MM.1S (cell line): Measurements from ENCODE around the gene PIP4K2A.

Experiments used
- DNase-seq: peaks from one replicate; pipeline ENCODE4 v3.0.0-alpha.2; 2015
- H2AFZ ChIP-seq: fragments of 300-600 bp; sonication (generic); 2 replicates; pipeline ENCODE4 v1.6.0; 2016; ENCODE audit warnings: antibody characterized with exemption, low read length
- H3F3A ChIP-seq: fragments of 300-600 bp; sonication (generic); 2 replicates; pipeline ENCODE4 v1.6.1; 2016; ENCODE audit warnings: mild to moderate bottlenecking, antibody characterized with exemption, low read length, moderate library complexity, mixed read lengths; ENCODE audit not compliant: insufficient read depth
- H3K27ac ChIP-seq: fragments of 300-600 bp; sonication (generic); 2 replicates; pipeline ENCODE4 v1.5.1; 2016; ENCODE audit warnings: mild to moderate bottlenecking, low read length
- H3K27me3 ChIP-seq: fragments of 300-600 bp; sonication (generic); replicated peaks from 2 replicates; pipeline ENCODE4 v1.6.0; 2016; ENCODE audit warnings: low read length; ENCODE audit not compliant: insufficient read depth
- H3K36me3 ChIP-seq: fragments of 300-600 bp; sonication (generic); replicated peaks from 2 replicates; pipeline ENCODE4 v1.6.1; 2016; ENCODE audit warnings: mild to moderate bottlenecking, low read length, mixed read lengths; ENCODE audit not compliant: insufficient read depth
- H3K4me1 ChIP-seq: fragments of 300-600 bp; sonication (generic); 2 replicates; pipeline ENCODE4 v1.6.1; 2016; ENCODE audit warnings: low read length, mixed read lengths
- H3K4me2 ChIP-seq: fragments of 300-600 bp; sonication (generic); 2 replicates; pipeline ENCODE4 v1.6.0; 2016; ENCODE audit warnings: low read depth, low read length
- H3K4me3 ChIP-seq: fragments of 300-600 bp; sonication (generic); 2 replicates; pipeline ENCODE4 v1.5.1; 2016; ENCODE audit warnings: low read length, mixed read lengths
- H3K79me2 ChIP-seq: fragments of 300-600 bp; sonication (generic); 2 replicates; pipeline ENCODE4 v1.6.1; 2016; ENCODE audit warnings: mixed run types, low read length, mixed read lengths
- H3K9ac ChIP-seq: fragments of 300-600 bp; sonication (generic); 2 replicates; pipeline ENCODE4 v1.6.1; 2016; ENCODE audit warnings: low read length, mixed read lengths
- H3K9me2 ChIP-seq: fragments of 300-600 bp; sonication (generic); replicated peaks from 2 replicates; pipeline ENCODE4 v1.6.1; 2016; ENCODE audit warnings: mild to moderate bottlenecking, low read length, mixed read lengths; ENCODE audit not compliant: insufficient read depth
- H3K9me3 ChIP-seq: fragments of 300-600 bp; sonication (generic); replicated peaks from 2 replicates; pipeline ENCODE4 v1.6.1; 2016; ENCODE audit warnings: mild to moderate bottlenecking, low read length, mixed read lengths; ENCODE audit not compliant: insufficient read depth
- H4K20me1 ChIP-seq: fragments of 300-600 bp; sonication (generic); 2 replicates; pipeline ENCODE4 v1.6.1; 2016; ENCODE audit warnings: mild to moderate bottlenecking, low read length, moderate library complexity, mixed read lengths; ENCODE audit not compliant: insufficient read depth
- CTCF ChIP-seq: fragments of 300-600 bp; sonication (generic); IDR thresholded peaks from 2 replicates; pipeline ENCODE4 v1.5.1; 2016; ENCODE audit warnings: antibody characterized with exemption, low read length, mixed read lengths
- EZH2 ChIP-seq: fragments of 300-600 bp; sonication (generic); optimal IDR thresholded peaks from 2 replicates; pipeline ENCODE3; 2017; ENCODE audit warnings: low read depth, mild to moderate bottlenecking, antibody characterized with exemption, low read length, mixed read lengths
- EZH2phosphoT487 ChIP-seq: fragments of 300-600 bp; sonication (generic); IDR thresholded peaks from 2 replicates; pipeline ENCODE4 v1.6.1; 2018; ENCODE audit warnings: antibody characterized with exemption, low read length

PIP4K2A gene

GRCh38 chr10:22551681-22552365, 162.6 kb downstream of the PIP4K2A start:
- H3K27me3 ChIP-seq: no peaks in the 10 kb centered on the region
- no peak for DNase-seq
- H3K36me3 ChIP-seq: no peaks in the 10 kb centered on the region; the same call in 1 of the 2 replicates
- no peak overlapping the region for H3K4me2 ChIP-seq
- H3K9me3 ChIP-seq: no peaks in the 10 kb centered on the region
- TF ChIP-seq EZH2: no peak
- TF ChIP-seq CTCF: no peak
- no peak for TF ChIP-seq EZH2phosphoT487
- H3K27ac ChIP-seq: no peak overlapping the region
- H2AFZ ChIP-seq: no peak overlapping the region
- no peak overlapping the region for H3K4me3 ChIP-seq
- H3F3A ChIP-seq: no peaks in the 10 kb centered on the region
- no peaks in the 10 kb centered on the region for H3K79me2 ChIP-seq
- no peaks in the 10 kb centered on the region for H3K9me2 ChIP-seq
- H4K20me1 ChIP-seq: no peaks in the 10 kb centered on the region
- no peak overlapping the region for H3K9ac ChIP-seq
- no peaks in the 10 kb centered on the region for H3K4me1 ChIP-seq

GRCh38 chr10:22550732-22551131, 163.6 kb downstream of the PIP4K2A start:
- H3K36me3 ChIP-seq: no peaks in the 10 kb centered on the region; the same call in 1 of the 2 replicates
- H3F3A ChIP-seq: no peaks in the 10 kb centered on the region
- H3K9me3 ChIP-seq: no peaks in the 10 kb centered on the region
- no peaks in the 10 kb centered on the region for H3K9me2 ChIP-seq
- H3K79me2 ChIP-seq: no peaks in the 10 kb centered on the region
- peak; percentile 10 for DNase-seq
- TF ChIP-seq EZH2phosphoT487: no peak
- TF ChIP-seq CTCF: peak; percentile 61
- no peak overlapping the region for H3K27ac ChIP-seq
- H3K4me2 ChIP-seq: no peak overlapping the region
- H3K4me1 ChIP-seq: no peaks in the 10 kb centered on the region
- H2AFZ ChIP-seq: no peak overlapping the region
- H3K27me3 ChIP-seq: no peaks in the 10 kb centered on the region
- H3K9ac ChIP-seq: no peak overlapping the region
- H4K20me1 ChIP-seq: no peaks in the 10 kb centered on the region
- H3K4me3 ChIP-seq: no peak overlapping the region

GRCh38 chr10:22548344-22548743, 166.0 kb downstream of the PIP4K2A start:
- Histone ChIP-seq H3K4me2 (no peak overlapping the region), H3F3A (no peaks in the 10 kb centered on the region), H3K4me3 (no peak overlapping the region), H3K9me3 (no peaks in the 10 kb centered on the region), H3K79me2 (no peaks in the 10 kb centered on the region), H3K36me3 (no peaks in the 10 kb centered on the region; the same call in 1 of the 2 replicates), H3K27ac (no peak overlapping the region), H3K27me3 (no peaks in the 10 kb centered on the region), H3K9ac (no peak overlapping the region), H3K9me2 (no peaks in the 10 kb centered on the region), H4K20me1 (no peaks in the 10 kb centered on the region), H3K4me1 (no peaks in the 10 kb centered on the region), H2AFZ (no peak overlapping the region)
- no peak for DNase-seq
- TF ChIP-seq CTCF: no peak
- no peak for TF ChIP-seq EZH2phosphoT487
- TF ChIP-seq EZH2: no peak
